Activated T-cell treated with anti-CD3 and anti-CD28 coated beads, Interleukin-2, amount 50 U/mL, for 4 hours (primary cell): Measurements from ENCODE around the gene ECI1. TPM values are rescaled to one million over a fixed set of nuclear protein-coding genes. Genes with fewer than 3 reads are reported as not detected.

Source experiments
- ATAC-seq, 2 donors: fragments of 200-7000 bp; cut with Tn5 transposase; one replicate each; pipeline ENCODE4 v1.10.0; 2021
- DNase-seq: peaks from one replicate; pipeline ENCODE4 v3.0.0-alpha.2; 2020
- H3K27me3 Mint-ChIP-seq: one replicate; pipeline ENCODE4 v1.8.0; 2021; ENCODE audit warnings: low read depth, mixed read lengths
- H3K36me3 Mint-ChIP-seq: one replicate; pipeline ENCODE4 v1.8.0; 2022; ENCODE audit warnings: mixed read lengths; ENCODE audit not compliant: insufficient read depth
- H3K4me1 Mint-ChIP-seq: one replicate; pipeline ENCODE4 v1.8.0; 2021; ENCODE audit warnings: low read depth, mixed read lengths
- H3K4me3 Mint-ChIP-seq: one replicate; pipeline ENCODE4 v1.8.0; 2021; ENCODE audit warnings: mild to moderate bottlenecking, moderate library complexity, mixed read lengths
- H3K9me3 Mint-ChIP-seq: one replicate; pipeline ENCODE4 v1.8.0; 2021; ENCODE audit warnings: mixed read lengths
- total RNA-seq, 3 donors: library from RNA; stranded (reverse); gene quantifications; one replicate each; pipeline ENCODE4 v1.2.1, GENCODE V29; 2021

ECI1 gene
- total RNA-seq, 3 donors from 2014 or later: 21.6 to 23.8 (median 22.5) TPM

GRCh38 chr16:2235695-2236336 is 15.6 kb downstream of the ECI1 start:
- Mint-ChIP-seq H3K9me3 (no peaks in the 10 kb centered on the region), H3K36me3 (peaks cover 14% of the 10 kb centered on the region), H3K4me3 (no peak overlapping the region), H3K4me1 (no peaks in the 10 kb centered on the region), H3K27me3 (no peaks in the 10 kb centered on the region)
- ATAC-seq (peak; percentile 8 to 13), DNase-seq (no peak)

DNA sequence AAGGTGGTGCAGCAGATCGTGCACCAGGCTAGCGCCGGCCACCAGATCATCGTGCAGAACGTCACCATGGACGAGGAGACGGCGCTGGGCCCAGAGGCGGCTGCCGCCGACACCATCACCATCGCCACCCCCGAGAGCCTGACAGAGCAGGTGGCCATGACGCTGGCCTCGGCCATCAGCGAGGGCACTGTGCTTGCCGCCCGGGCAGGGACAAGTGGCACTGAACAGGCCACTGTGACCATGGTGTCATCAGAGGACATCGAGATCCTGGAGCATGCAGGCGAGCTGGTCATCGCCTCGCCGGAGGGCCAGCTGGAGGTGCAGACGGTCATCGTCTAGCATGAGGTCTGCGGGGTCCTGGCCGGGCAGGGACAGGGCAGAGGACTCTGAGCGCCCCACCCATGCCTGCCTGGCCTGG is 16.1 kb downstream of the ECI1 start:
- Mint-ChIP-seq H3K4me3 (no peak overlapping the region), H3K27me3 (no peaks in the 10 kb centered on the region), H3K4me1 (no peaks in the 10 kb centered on the region), H3K36me3 (peaks cover 14% of the 10 kb centered on the region), H3K9me3 (no peaks in the 10 kb centered on the region)
- DNase-seq: no peak
- ATAC-seq: no peak

GRCh38 chr16:2234813-2235170 is 16.6 kb downstream of the ECI1 start:
- DNase-seq (no peak), ATAC-seq (no peak)
- no peak overlapping the region for H3K4me3 Mint-ChIP-seq
- H3K36me3 Mint-ChIP-seq: peaks cover 19% of the 10 kb centered on the region
- H3K27me3 Mint-ChIP-seq: no peaks in the 10 kb centered on the region
- no peaks in the 10 kb centered on the region for H3K9me3 Mint-ChIP-seq
- H3K4me1 Mint-ChIP-seq: no peaks in the 10 kb centered on the region

GRCh38 chr16:2233872-2234812 is 17.2 kb downstream of the ECI1 start:
- peaks cover 23% of the 10 kb centered on the region for H3K36me3 Mint-ChIP-seq
- ATAC-seq (no peak), DNase-seq (no peak)
- no peaks in the 10 kb centered on the region for H3K27me3 Mint-ChIP-seq
- H3K9me3 Mint-ChIP-seq: no peaks in the 10 kb centered on the region
- H3K4me1 Mint-ChIP-seq: no peaks in the 10 kb centered on the region
- no peak overlapping the region for H3K4me3 Mint-ChIP-seq

- no peaks in the 10 kb centered on the region for H3K27me3 Mint-ChIP-seq
- no peak for DNase-seq
- H3K4me3 Mint-ChIP-seq: no peak overlapping the region
- no peaks in the 10 kb centered on the region for H3K4me1 Mint-ChIP-seq
- no peak for ATAC-seq
- H3K9me3 Mint-ChIP-seq: no peaks in the 10 kb centered on the region
- H3K36me3 Mint-ChIP-seq: peaks cover 23% of the 10 kb centered on the region
Measured at GRCh38 chr16:2233046-2233775, 18.2 kb downstream of the ECI1 start.

DNA sequence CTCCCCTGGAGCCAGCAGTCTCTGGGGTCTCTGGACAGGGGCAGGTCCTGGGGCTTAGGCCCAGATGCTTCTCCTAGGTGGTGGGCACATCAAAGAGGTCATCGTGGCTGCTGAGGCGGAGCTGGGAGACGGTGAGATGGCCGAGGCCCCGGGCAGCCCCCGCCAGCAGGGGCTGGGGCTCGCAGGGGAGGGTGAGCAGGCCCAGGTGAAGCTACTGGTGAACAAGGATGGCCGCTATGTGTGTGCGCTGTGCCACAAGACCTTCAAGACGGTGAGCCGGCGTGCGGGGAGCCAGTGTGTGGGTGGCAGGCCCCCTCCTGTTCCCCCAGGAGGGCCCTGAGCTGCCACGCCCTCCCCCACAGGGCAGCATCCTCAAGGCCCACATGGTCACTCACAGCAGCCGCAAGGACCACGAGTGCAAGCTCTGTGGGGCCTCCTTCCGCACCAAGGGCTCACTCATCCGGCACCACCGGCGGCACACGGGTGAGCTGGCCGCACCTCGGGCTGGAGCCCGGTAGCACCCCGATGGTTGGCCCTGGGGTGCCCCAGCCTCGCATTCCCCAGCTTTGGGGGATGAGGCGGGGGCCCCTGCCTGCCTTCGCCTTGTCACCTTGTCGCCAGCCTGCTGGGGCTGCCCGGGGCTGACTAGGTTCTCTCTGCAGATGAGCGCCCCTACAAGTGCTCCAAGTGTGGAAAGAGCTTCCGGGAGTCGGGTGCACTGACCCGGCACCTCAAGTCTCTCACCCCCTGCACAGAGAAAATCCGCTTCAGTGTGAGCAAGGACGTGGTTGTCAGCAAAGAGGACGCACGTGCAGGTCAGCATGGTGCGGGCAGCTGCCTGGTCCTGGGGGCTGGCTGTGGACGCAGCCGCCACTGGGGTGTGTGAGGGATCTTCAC is 19.0 kb downstream of the ECI1 start:
- Mint-ChIP-seq H3K27me3 (no peaks in the 10 kb centered on the region), H3K4me3 (no peak overlapping the region), H3K36me3 (peaks cover 25% of the 10 kb centered on the region), H3K9me3 (no peaks in the 10 kb centered on the region), H3K4me1 (no peaks in the 10 kb centered on the region)
- ATAC-seq (no peak), DNase-seq (no peak)

DNA sequence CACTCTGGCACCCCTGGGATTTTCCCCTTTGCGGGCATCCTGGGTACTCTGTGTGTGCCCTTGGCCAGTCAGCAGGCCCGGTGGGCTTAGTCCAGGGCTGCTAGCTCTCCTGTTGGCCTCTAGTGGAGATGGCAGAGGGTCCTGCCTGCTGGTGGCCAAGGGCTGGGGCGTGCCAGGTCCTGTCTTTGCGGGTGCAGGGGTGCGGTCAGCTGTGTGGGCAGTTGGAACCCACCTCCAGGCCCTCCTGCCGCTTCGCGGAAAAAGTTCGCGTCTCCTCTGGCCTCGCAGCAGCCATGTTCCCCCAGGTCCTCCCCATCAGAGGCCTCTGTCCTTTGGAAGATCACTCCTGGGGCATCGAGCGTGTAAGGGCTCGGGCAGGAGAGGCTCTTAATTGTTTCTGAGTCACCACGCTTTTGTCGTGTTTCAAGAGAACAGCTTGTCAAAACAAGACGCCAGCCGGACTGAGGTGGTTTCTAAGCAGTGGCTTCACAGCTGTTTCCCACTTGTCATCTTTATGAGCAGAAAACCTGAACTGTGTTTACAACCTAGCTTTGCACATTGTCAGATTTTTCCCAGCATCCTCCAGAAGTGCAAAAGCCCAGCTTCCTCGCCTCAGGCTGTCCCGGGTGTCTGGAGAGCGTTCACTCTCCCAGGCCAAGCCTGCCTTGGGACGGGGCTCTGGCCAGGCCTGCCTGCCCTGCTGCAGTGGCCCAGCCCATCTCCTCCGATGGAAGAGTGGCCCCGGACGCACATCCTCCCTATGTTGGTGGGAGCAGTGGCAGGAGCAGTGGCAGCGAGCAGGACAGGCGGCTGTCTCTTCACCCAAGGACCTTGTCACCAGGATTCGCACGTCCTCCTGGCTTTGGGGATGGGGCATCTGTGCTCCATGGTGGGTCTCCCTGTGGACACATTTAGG is 20.1 kb downstream of the ECI1 start:
- Mint-ChIP-seq H3K4me3 (no peak overlapping the region), H3K27me3 (no peaks in the 10 kb centered on the region), H3K9me3 (no peaks in the 10 kb centered on the region), H3K36me3 (peaks cover 27% of the 10 kb centered on the region), H3K4me1 (peaks cover 2% of the 10 kb centered on the region)
- ATAC-seq: no peak
- no peak for DNase-seq

DNA sequence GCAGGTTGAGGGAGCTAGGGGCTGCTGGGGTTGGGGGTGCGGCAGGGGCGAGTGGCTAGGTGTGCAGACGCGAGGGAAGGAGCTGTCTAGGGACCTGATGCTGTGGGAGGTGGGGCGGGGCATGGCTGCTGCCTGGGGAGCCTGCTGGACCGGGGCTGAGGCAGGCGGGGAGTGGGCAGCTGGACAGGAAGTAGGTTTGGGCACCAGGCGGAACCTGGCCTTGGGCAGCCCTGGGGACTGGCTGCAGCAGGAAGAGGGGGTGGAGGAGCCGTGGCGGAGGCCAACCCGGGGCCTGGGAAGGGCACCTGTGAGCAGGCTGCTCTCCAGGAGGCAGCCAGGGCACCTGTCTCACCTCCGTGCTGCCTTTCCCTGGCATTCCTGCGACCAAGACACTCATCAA is 21.0 kb downstream of the ECI1 start:
- ATAC-seq (no peak), DNase-seq (no peak)
- Mint-ChIP-seq H3K4me3 (no peak overlapping the region), H3K27me3 (no peaks in the 10 kb centered on the region), H3K4me1 (peaks cover 7% of the 10 kb centered on the region), H3K36me3 (peaks cover 26% of the 10 kb centered on the region), H3K9me3 (no peaks in the 10 kb centered on the region)

- no peak overlapping the region for H3K4me3 Mint-ChIP-seq
- no peaks in the 10 kb centered on the region for H3K27me3 Mint-ChIP-seq
- DNase-seq (no peak), ATAC-seq (no peak)
- no peaks in the 10 kb centered on the region for H3K9me3 Mint-ChIP-seq
- peaks cover 9% of the 10 kb centered on the region for H3K4me1 Mint-ChIP-seq
- peaks cover 20% of the 10 kb centered on the region for H3K36me3 Mint-ChIP-seq
Measured at GRCh38 chr16:2229632-2230250, 21.6 kb downstream of the ECI1 start.

DNA sequence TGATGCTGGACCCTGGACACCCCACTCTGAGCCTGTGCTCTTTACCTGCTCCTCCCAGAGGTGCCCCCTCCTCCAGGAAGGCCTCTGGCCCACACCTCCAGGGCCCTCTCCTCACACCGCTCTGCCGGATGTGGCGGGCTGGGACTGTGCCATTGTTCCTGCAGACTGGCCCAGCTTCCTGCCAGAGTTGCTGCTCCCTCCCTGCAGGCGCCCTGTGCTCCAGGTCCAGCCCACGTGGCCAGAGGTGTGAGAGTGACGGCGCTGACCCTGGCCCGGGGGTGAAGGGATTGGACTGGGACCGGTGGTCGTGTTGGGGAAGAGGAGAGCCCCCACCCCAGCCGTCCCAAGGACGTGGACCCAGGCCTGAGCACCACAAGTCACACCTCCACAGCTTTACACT is 22.3 kb downstream of the ECI1 start:
- no peak for ATAC-seq
- peaks cover 20% of the 10 kb centered on the region for H3K36me3 Mint-ChIP-seq

GRCh38 chr16:2228161-2228824 is 23.1 kb downstream of the ECI1 start:
- peaks cover 15% of the 10 kb centered on the region for H3K4me1 Mint-ChIP-seq
- no peaks in the 10 kb centered on the region for H3K27me3 Mint-ChIP-seq
- DNase-seq (no peak), ATAC-seq (no peak)
- H3K9me3 Mint-ChIP-seq: no peaks in the 10 kb centered on the region
- no peak overlapping the region for H3K4me3 Mint-ChIP-seq
- H3K36me3 Mint-ChIP-seq: peaks cover 16% of the 10 kb centered on the region

More for the DNA sequence above, 22.3 kb downstream of the ECI1 start:
- H3K27me3 Mint-ChIP-seq: no peaks in the 10 kb centered on the region
- no peak overlapping the region for H3K4me3 Mint-ChIP-seq
- peaks cover 15% of the 10 kb centered on the region for H3K4me1 Mint-ChIP-seq
- DNase-seq: no peak
- no peaks in the 10 kb centered on the region for H3K9me3 Mint-ChIP-seq

GRCh38 chr16:2226918-2227317 is 24.5 kb downstream of the ECI1 start:
- Mint-ChIP-seq H3K9me3 (no peaks in the 10 kb centered on the region), H3K4me1 (peaks cover 17% of the 10 kb centered on the region), H3K36me3 (peaks cover 15% of the 10 kb centered on the region), H3K4me3 (no peak overlapping the region), H3K27me3 (no peaks in the 10 kb centered on the region)
- no peak for ATAC-seq
- DNase-seq: no peak
